GM19035 (cell line): ENCODE results near the gene ABLIM2.

ENCODE experiments used
- ATAC-seq: cut with Tn5 transposase; IDR thresholded peaks from one replicate; pipeline ENCODE4 v1.9.1; 2021; ENCODE audit not compliant: unreplicated experiment

Gene ABLIM2

GRCh38 chr4:8194306-8195242, 36.0 kb upstream of the ABLIM2 start:
- no peak for ATAC-seq

- peak; percentile 87 for ATAC-seq
Observed at GRCh38 chr4:8192748-8193738, 34.4 kb upstream of the ABLIM2 start.

- peak; percentile 44 for ATAC-seq
Observed at GRCh38 chr4:8191136-8191747, 32.6 kb upstream of the ABLIM2 start.

- no peak for ATAC-seq
Observed at GRCh38 chr4:8189551-8190466, 31.2 kb upstream of the ABLIM2 start.

GRCh38 chr4:8188743-8189550, 30.3 kb upstream of the ABLIM2 start:
- ATAC-seq = no peak

- ATAC-seq = no peak
Observed at GRCh38 chr4:8188085-8188484, 29.5 kb upstream of the ABLIM2 start.

- no peak for ATAC-seq
Observed at GRCh38 chr4:8185930-8186329, 27.3 kb upstream of the ABLIM2 start.

- ATAC-seq = no peak
Observed at GRCh38 chr4:8185295-8185694, 26.7 kb upstream of the ABLIM2 start.

- no peak for ATAC-seq
Observed at GRCh38 chr4:8184061-8184460, 25.4 kb upstream of the ABLIM2 start.

GRCh38 chr4:8182858-8183725, 24.5 kb upstream of the ABLIM2 start:
- no peak for ATAC-seq

GRCh38 chr4:8182294-8182693, 23.7 kb upstream of the ABLIM2 start:
- ATAC-seq = no peak

- ATAC-seq = no peak
Observed at GRCh38 chr4:8181844-8182243, 23.2 kb upstream of the ABLIM2 start.

GRCh38 chr4:8181119-8181518, 22.5 kb upstream of the ABLIM2 start:
- no peak for ATAC-seq

- no peak for ATAC-seq
Observed at GRCh38 chr4:8180310-8181093, 21.9 kb upstream of the ABLIM2 start.

GRCh38 chr4:8179771-8180170, 21.2 kb upstream of the ABLIM2 start:
- no peak for ATAC-seq

- no peak for ATAC-seq
Observed at GRCh38 chr4:8179074-8179473, 20.5 kb upstream of the ABLIM2 start.

GRCh38 chr4:8177956-8178355, 19.3 kb upstream of the ABLIM2 start:
- no peak for ATAC-seq

GRCh38 chr4:8177552-8177951, 18.9 kb upstream of the ABLIM2 start:
- ATAC-seq = no peak
